ENCODE data around the gene RPTN. TPM values are rescaled to one million over a fixed set of nuclear protein-coding genes. Genes with fewer than 3 reads are reported as not detected.

The RPTN gene
- total RNA-seq, 3 donors from 2014 or later, result not detected

- Histone ChIP-seq H3K4me3 (no peak overlapping the region), H3K9me3 (no peaks in the 10 kb centered on the region), H3K4me1 (no peaks in the 10 kb centered on the region), H3K36me3 (no peaks in the 10 kb centered on the region), H3K27ac (no peak overlapping the region), H3K27me3 (no peaks in the 10 kb centered on the region)
- TF ChIP-seq POLR2AphosphoS5 (IDR thresholded peaks at IDR 0.05), result no peak
- no peak for TF ChIP-seq CTCF (IDR thresholded peaks at IDR 0.05)
- no peak for TF ChIP-seq POLR2A (IDR thresholded peaks at IDR 0.05)
- DNase-seq (ENCODE audit: low spot score in 2 of 2), result no peak
- intact Hi-C loops (cut with DNase I; ENCODE audit: low total_unique reads), result no loop called here
Measured at GRCh38 chr1:152170287-152170905, 11.4 kb upstream of the RPTN start.

- TF ChIP-seq CTCF (IDR thresholded peaks at IDR 0.05), result no peak
- TF ChIP-seq POLR2AphosphoS5 (IDR thresholded peaks at IDR 0.05), result no peak
- no peak for TF ChIP-seq POLR2A (IDR thresholded peaks at IDR 0.05)
Measured at GRCh38 chr1:152169366-152170025, 10.5 kb upstream of the RPTN start.

GRCh38 chr1:152168535-152168868 lies 9.5 kb upstream of the RPTN start:
- DNase-seq (ENCODE audit: low spot score in 2 of 2), result no peak
- intact Hi-C loops (cut with DNase I; ENCODE audit: low total_unique reads), result no loop called here
- H3K27ac ChIP-seq, result no peak overlapping the region

More at GRCh38 chr1:152169366-152170025, 10.5 kb upstream of the RPTN start:
- Histone ChIP-seq H3K9me3 (no peaks in the 10 kb centered on the region), H3K36me3 (no peaks in the 10 kb centered on the region), H3K27me3 (no peaks in the 10 kb centered on the region), H3K4me3 (no peak overlapping the region), H3K4me1 (no peaks in the 10 kb centered on the region), H3K27ac (no peak overlapping the region)
- no peak for DNase-seq (ENCODE audit: low spot score in 2 of 2)
- intact Hi-C loops (cut with DNase I; ENCODE audit: low total_unique reads), result no loop called here

GRCh38 chr1:152167835-152168534 lies 9.0 kb upstream of the RPTN start:
- DNase-seq (ENCODE audit: low spot score in 2 of 2), result peak in 1 of 2 donors; percentile 68
- Histone ChIP-seq H3K36me3 (no peaks in the 10 kb centered on the region), H3K9me3 (no peaks in the 10 kb centered on the region), H3K4me3 (no peak overlapping the region), H3K27ac (no peak overlapping the region), H3K4me1 (no peaks in the 10 kb centered on the region), H3K27me3 (no peaks in the 10 kb centered on the region)
- intact Hi-C loops (cut with DNase I; ENCODE audit: low total_unique reads), result no loop called here
- no peak for TF ChIP-seq POLR2A (IDR thresholded peaks at IDR 0.05)
- TF ChIP-seq POLR2AphosphoS5 (IDR thresholded peaks at IDR 0.05), result no peak
- no peak for TF ChIP-seq CTCF (IDR thresholded peaks at IDR 0.05)

More at GRCh38 chr1:152168535-152168868, 9.5 kb upstream of the RPTN start:
- Histone ChIP-seq H3K9me3 (no peaks in the 10 kb centered on the region), H3K4me3 (no peak overlapping the region), H3K27me3 (no peaks in the 10 kb centered on the region), H3K36me3 (no peaks in the 10 kb centered on the region), H3K4me1 (no peaks in the 10 kb centered on the region)
- no peak for TF ChIP-seq POLR2A (IDR thresholded peaks at IDR 0.05)
- no peak for TF ChIP-seq POLR2AphosphoS5 (IDR thresholded peaks at IDR 0.05)
- no peak for TF ChIP-seq CTCF (IDR thresholded peaks at IDR 0.05)

GRCh38 chr1:152166966-152167365 lies 7.9 kb upstream of the RPTN start:
- H3K36me3 ChIP-seq, result no peaks in the 10 kb centered on the region
- peak overlapping the region; percentile 37 to 73 for H3K27ac ChIP-seq
- no peaks in the 10 kb centered on the region for H3K27me3 ChIP-seq
- intact Hi-C loops (cut with DNase I; ENCODE audit: low total_unique reads), result no loop called here
- TF ChIP-seq POLR2AphosphoS5 (IDR thresholded peaks at IDR 0.05) (no peak), CTCF (IDR thresholded peaks at IDR 0.05) (no peak), POLR2A (IDR thresholded peaks at IDR 0.05) (no peak)
- no peak overlapping the region for H3K4me3 ChIP-seq
- H3K9me3 ChIP-seq, result no peaks in the 10 kb centered on the region
- DNase-seq (ENCODE audit: low spot score in 2 of 2), result no peak
- H3K4me1 ChIP-seq, result no peaks in the 10 kb centered on the region

Measured in breast epithelium (tissue), 4 donors.